ENCODE measurements around the gene TXNL4A. TPM values are rescaled to one million over a fixed set of nuclear protein-coding genes. Genes with fewer than 3 reads are reported as not detected.

The TXNL4A gene
- total and polyA plus RNA-seq, 2 donors (not counting 1 experiment from before 2014, with no cell fraction given) = 39.5 to 101 TPM

DNA sequence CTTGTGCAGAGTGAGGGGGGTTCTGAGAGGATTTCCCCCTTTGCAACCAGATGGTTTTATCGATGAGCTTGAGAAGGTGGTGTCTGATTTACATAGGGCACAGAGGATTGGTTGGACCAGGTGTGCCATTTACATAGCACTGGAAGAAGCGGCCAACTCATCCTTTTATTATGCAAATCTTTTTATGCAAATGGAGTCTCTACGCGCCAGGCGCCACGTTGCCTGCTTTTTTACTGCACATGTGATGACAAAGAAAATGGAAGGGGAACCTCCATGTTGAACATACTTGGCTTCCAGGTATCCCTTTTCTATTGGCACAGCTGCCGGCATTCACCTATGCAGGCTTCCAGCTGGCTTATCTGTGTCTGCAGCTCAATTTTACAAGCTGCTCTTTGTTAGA is 18.4 kb upstream of the TXNL4A start:
- Histone ChIP-seq H3K27ac (ENCODE audit: insufficient read depth, low read length) (no peak overlapping the region), H3K4me3 (replicated peaks in 1 of 4; ENCODE audit: control extremely low read depth in 1 of 4, insufficient read depth in 1 of 4, low read depth in 3 of 4, low read length in 4 of 4) (no peak overlapping the region), H3K36me3 (ENCODE audit: control insufficient read depth, insufficient read depth, low read length) (no peaks in the 10 kb centered on the region), H2AFZ (ENCODE audit: low read length) (no peak overlapping the region), H3K4me1 (ENCODE audit: control insufficient read depth, extremely low read depth, insufficient read depth, low read length) (peaks cover 8% of the 10 kb centered on the region), H3K4me2 (ENCODE audit: extremely low read depth, insufficient read depth, low read length) (no peak overlapping the region), H3K9ac (ENCODE audit: insufficient read depth, low read length) (no peak overlapping the region), H3K27me3 (ENCODE audit: control insufficient read depth, insufficient read depth, low read length) (no peaks in the 10 kb centered on the region), H3K79me2 (ENCODE audit: control insufficient read depth, insufficient read depth, low read length) (no peaks in the 10 kb centered on the region), H3K9me3 (ENCODE audit: control insufficient read depth, insufficient read depth, low read depth, low read length) (no peaks in the 10 kb centered on the region), H4K20me1 (ENCODE audit: control insufficient read depth, extremely low read depth, insufficient read depth, low read length) (no peaks in the 10 kb centered on the region)
- DNase-seq (ENCODE audit: low read depth in 2 of 2) = no peak
- TF ChIP-seq EZH2 (IDR thresholded peaks at IDR 0.05; ENCODE audit: low read length, missing control alignments) (no peak), CTCF (conservative IDR thresholded peaks at IDR 0.05 in 1 of 2, IDR thresholded peaks at IDR 0.05 in 1 of 2; ENCODE audit: low read depth in 1 of 2, low read length in 2 of 2) (no peak)

GRCh38 chr18:80004600-80005342 is 16.4 kb upstream of the TXNL4A start:
- Histone ChIP-seq H3K36me3 (ENCODE audit: control insufficient read depth, insufficient read depth, low read length) (no peaks in the 10 kb centered on the region), H4K20me1 (ENCODE audit: control insufficient read depth, extremely low read depth, insufficient read depth, low read length) (no peaks in the 10 kb centered on the region), H2AFZ (ENCODE audit: low read length) (no peak overlapping the region), H3K9me3 (ENCODE audit: control insufficient read depth, insufficient read depth, low read depth, low read length) (no peaks in the 10 kb centered on the region), H3K4me3 (replicated peaks in 1 of 4; ENCODE audit: control extremely low read depth in 1 of 4, insufficient read depth in 1 of 4, low read depth in 3 of 4, low read length in 4 of 4) (no peak overlapping the region), H3K9ac (ENCODE audit: insufficient read depth, low read length) (no peak overlapping the region), H3K27ac (ENCODE audit: insufficient read depth, low read length) (no peak overlapping the region), H3K79me2 (ENCODE audit: control insufficient read depth, insufficient read depth, low read length) (no peaks in the 10 kb centered on the region), H3K27me3 (ENCODE audit: control insufficient read depth, insufficient read depth, low read length) (no peaks in the 10 kb centered on the region), H3K4me1 (ENCODE audit: control insufficient read depth, extremely low read depth, insufficient read depth, low read length) (peaks cover 3% of the 10 kb centered on the region), H3K4me2 (ENCODE audit: extremely low read depth, insufficient read depth, low read length) (no peak overlapping the region)
- no peak for TF ChIP-seq CTCF (conservative IDR thresholded peaks at IDR 0.05 in 1 of 2, IDR thresholded peaks at IDR 0.05 in 1 of 2; ENCODE audit: low read depth in 1 of 2, low read length in 2 of 2)
- TF ChIP-seq EZH2 (IDR thresholded peaks at IDR 0.05; ENCODE audit: low read length, missing control alignments) = no peak
- no peak for DNase-seq (ENCODE audit: low read depth in 2 of 2)

- no peaks in the 10 kb centered on the region for H3K79me2 ChIP-seq (ENCODE audit: control insufficient read depth, insufficient read depth, low read length)
- H3K9me3 ChIP-seq (ENCODE audit: control insufficient read depth, insufficient read depth, low read depth, low read length) = no peaks in the 10 kb centered on the region
- no peaks in the 10 kb centered on the region for H3K36me3 ChIP-seq (ENCODE audit: control insufficient read depth, insufficient read depth, low read length)
- H3K4me3 ChIP-seq (replicated peaks in 1 of 4; ENCODE audit: control extremely low read depth in 1 of 4, insufficient read depth in 1 of 4, low read depth in 3 of 4, low read length in 4 of 4) = no peak overlapping the region
- H3K27ac ChIP-seq (ENCODE audit: insufficient read depth, low read length) = no peak overlapping the region
- no peaks in the 10 kb centered on the region for H3K27me3 ChIP-seq (ENCODE audit: control insufficient read depth, insufficient read depth, low read length)
- no peak overlapping the region for H2AFZ ChIP-seq (ENCODE audit: low read length)
- TF ChIP-seq CTCF (conservative IDR thresholded peaks at IDR 0.05 in 1 of 2, IDR thresholded peaks at IDR 0.05 in 1 of 2; ENCODE audit: low read depth in 1 of 2, low read length in 2 of 2) (no peak), EZH2 (IDR thresholded peaks at IDR 0.05; ENCODE audit: low read length, missing control alignments) (no peak)
- no peak overlapping the region for H3K4me2 ChIP-seq (ENCODE audit: extremely low read depth, insufficient read depth, low read length)
- H4K20me1 ChIP-seq (ENCODE audit: control insufficient read depth, extremely low read depth, insufficient read depth, low read length) = no peaks in the 10 kb centered on the region
- no peak for DNase-seq (ENCODE audit: low read depth in 2 of 2)
- no peaks in the 10 kb centered on the region for H3K4me1 ChIP-seq (ENCODE audit: control insufficient read depth, extremely low read depth, insufficient read depth, low read length)
- H3K9ac ChIP-seq (ENCODE audit: insufficient read depth, low read length) = no peak overlapping the region
These were observed 14.1 kb upstream of the TXNL4A start for GRCh38 chr18:80002468-80002867.

Measured in fibroblast of lung (primary cell).